ENCODE data around the gene LAMTOR4.

LAMTOR4 gene

GRCh38 chr7:100147278-100147677, 1.4 kb upstream of the LAMTOR4 start:
- no peak for DNase-seq (ENCODE audit: low read depth in 1 of 2, low spot score in 1 of 2)
- in situ Hi-C loops (cut with HindIII; ENCODE audit: low pct_unique_long_range_greater_than_20kb, low sequenced_read_pairs), result no loop called here
- no peak for TF ChIP-seq JUND (IDR thresholded peaks at IDR 0.05; ENCODE audit: low read depth)

DNA sequence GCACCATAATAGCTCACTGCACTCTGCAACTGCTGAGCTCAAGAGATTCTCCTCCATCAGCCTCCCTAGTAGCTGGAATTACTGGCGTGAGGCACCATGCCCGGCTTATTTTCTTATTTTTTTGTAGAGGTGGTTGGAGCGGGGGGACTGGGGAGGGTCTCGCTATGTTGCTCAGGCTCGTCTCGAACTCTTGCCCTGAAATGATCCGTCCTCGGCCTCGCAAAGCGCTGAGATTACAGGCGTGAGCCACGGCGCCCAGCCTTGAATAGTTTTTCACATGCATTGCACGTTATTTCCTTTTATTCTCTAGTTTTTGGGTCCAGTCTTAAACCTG, 526 bp upstream of the LAMTOR4 start:
- DNase-seq (ENCODE audit: low read depth in 1 of 2, low spot score in 1 of 2), result no peak
- no peak for TF ChIP-seq JUND (IDR thresholded peaks at IDR 0.05; ENCODE audit: low read depth)
- in situ Hi-C loops (cut with HindIII; ENCODE audit: low pct_unique_long_range_greater_than_20kb, low sequenced_read_pairs), result no loop called here

GRCh38 chr7:100152404-100152803, 3.7 kb downstream of the LAMTOR4 start:
- no peak for TF ChIP-seq JUND (IDR thresholded peaks at IDR 0.05; ENCODE audit: low read depth)
- in situ Hi-C loops (cut with HindIII; ENCODE audit: low pct_unique_long_range_greater_than_20kb, low sequenced_read_pairs), result no loop called here
- no peak for DNase-seq (ENCODE audit: low read depth in 1 of 2, low spot score in 1 of 2)

DNA sequence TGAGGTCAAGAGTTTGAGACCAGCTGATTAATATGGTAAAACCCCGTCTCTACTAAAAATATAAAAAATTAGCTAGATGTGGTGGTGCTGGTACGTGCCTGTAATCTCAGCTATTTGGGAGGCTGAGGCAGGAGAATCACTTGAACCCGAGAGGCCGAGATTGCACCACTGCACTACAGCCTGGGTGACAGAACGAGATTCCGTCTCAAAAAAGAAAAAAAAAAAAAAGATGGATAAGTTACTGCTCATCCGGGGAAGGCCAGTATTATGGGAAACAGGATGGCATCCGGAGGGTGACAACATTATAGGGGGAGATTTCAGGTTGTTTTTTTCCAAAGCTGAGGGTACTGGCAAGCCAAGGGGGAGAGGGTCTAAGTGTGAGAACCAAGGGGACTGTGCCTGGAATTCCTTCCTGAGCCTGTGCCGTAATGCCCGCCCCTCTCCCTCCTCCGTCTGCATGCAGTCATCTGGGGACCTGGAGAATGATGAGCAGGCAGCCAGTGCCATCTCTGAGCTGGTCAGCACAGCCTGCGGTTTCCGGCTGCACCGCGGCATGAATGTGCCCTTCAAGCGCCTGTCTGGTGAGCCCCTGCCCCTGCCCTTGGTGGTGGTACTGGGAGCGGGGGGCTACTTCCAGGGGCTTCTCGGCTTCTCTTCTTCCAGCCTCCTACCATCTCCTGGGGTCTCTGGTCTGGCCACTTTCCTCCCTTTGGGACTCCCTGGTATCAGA, 4.4 kb downstream of the LAMTOR4 start:
- DNase-seq (ENCODE audit: low read depth in 1 of 2, low spot score in 1 of 2), result no peak
- TF ChIP-seq JUND (IDR thresholded peaks at IDR 0.05; ENCODE audit: low read depth), result no peak
- in situ Hi-C loops (cut with HindIII; ENCODE audit: low pct_unique_long_range_greater_than_20kb, low sequenced_read_pairs), result no loop called here

- no peak for TF ChIP-seq JUND (IDR thresholded peaks at IDR 0.05; ENCODE audit: low read depth)
- in situ Hi-C loops (cut with HindIII; ENCODE audit: low pct_unique_long_range_greater_than_20kb, low sequenced_read_pairs), result no loop called here
- DNase-seq (ENCODE audit: low read depth in 1 of 2, low spot score in 1 of 2), result no peak
These were observed 5.2 kb downstream of the LAMTOR4 start for GRCh38 chr7:100153708-100154535.

- in situ Hi-C loops (cut with HindIII; ENCODE audit: low pct_unique_long_range_greater_than_20kb, low sequenced_read_pairs), result no loop called here
- no peak for TF ChIP-seq JUND (IDR thresholded peaks at IDR 0.05; ENCODE audit: low read depth)
- DNase-seq (ENCODE audit: low read depth in 1 of 2, low spot score in 1 of 2), result no peak
These were observed 6.2 kb downstream of the LAMTOR4 start for GRCh38 chr7:100154651-100155491.

GRCh38 chr7:100155553-100156317, 7.0 kb downstream of the LAMTOR4 start:
- no peak for TF ChIP-seq JUND (IDR thresholded peaks at IDR 0.05; ENCODE audit: low read depth)
- in situ Hi-C loops (cut with HindIII; ENCODE audit: low pct_unique_long_range_greater_than_20kb, low sequenced_read_pairs), result no loop called here
- DNase-seq (ENCODE audit: low read depth in 1 of 2, low spot score in 1 of 2), result no peak

GRCh38 chr7:100156331-100157068, 7.8 kb downstream of the LAMTOR4 start:
- no peak for TF ChIP-seq JUND (IDR thresholded peaks at IDR 0.05; ENCODE audit: low read depth)
- no peak for DNase-seq (ENCODE audit: low read depth in 1 of 2, low spot score in 1 of 2)
- in situ Hi-C loops (cut with HindIII; ENCODE audit: low pct_unique_long_range_greater_than_20kb, low sequenced_read_pairs), result no loop called here

- no peak for DNase-seq (ENCODE audit: low read depth in 1 of 2, low spot score in 1 of 2)
- no peak for TF ChIP-seq JUND (IDR thresholded peaks at IDR 0.05; ENCODE audit: low read depth)
- in situ Hi-C loops (cut with HindIII; ENCODE audit: low pct_unique_long_range_greater_than_20kb, low sequenced_read_pairs), result no loop called here
These were observed 8.3 kb downstream of the LAMTOR4 start for GRCh38 chr7:100157069-100157333.

DNA sequence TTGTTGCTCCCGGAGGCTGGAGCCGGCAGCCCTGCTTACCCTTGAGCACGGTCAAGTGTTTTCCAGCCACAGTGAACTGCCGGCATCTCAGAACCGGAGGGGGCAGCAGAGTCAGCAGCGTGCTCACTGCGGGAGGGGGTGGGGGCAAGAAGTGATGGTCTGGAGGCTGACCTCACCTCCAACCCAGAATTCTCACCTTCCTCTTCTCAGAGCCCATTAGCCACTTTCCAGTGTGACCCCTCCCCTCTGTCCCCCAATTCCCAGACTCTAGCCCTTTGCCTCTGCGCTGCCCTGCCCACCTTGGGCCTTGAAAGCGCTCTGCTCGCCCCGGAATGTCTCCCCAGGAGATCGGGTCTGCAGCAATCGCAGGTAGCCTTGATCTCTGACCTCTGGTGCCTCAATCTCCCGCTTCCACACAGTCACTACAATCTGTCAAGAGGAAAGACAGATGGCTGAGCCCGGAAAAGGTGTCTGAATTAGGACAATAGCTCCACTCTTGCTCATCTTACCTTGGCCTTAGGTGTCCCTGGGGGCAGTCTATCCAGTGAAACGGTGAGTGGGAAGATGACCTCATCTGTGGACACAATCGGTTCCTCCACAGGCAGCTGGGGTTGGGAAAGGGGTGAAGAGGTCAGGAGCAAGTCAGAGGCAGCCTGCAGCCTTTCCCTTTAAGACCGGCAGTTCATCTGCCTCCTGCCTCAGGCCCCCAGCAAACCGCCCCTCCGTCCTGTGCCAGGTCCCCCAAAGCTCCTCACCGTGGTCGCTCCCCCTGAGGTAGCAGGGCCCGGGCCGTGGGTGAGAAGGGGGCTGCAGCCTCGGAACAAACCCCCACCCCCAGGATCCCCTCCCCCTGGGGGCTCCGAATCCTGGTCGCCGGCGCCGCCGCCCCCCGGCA, 8.9 kb downstream of the LAMTOR4 start:
- DNase-seq (ENCODE audit: low read depth in 1 of 2, low spot score in 1 of 2), result peak in 1 of 2 experiments; percentile 35
- in situ Hi-C loops (cut with HindIII; ENCODE audit: low pct_unique_long_range_greater_than_20kb, low sequenced_read_pairs), result no loop called here
- TF ChIP-seq JUND (IDR thresholded peaks at IDR 0.05; ENCODE audit: low read depth), result no peak

Data from T47D (cell line).